Stimulated activated CD4-positive, alpha-beta T cell treated with anti-CD3 and anti-CD28 coated beads, Interleukin-4, amount 100 ng/mL, for 48 hours (primary cell): Measurements from ENCODE around the gene TJP2.
"Not testable (repeated sequence)": the region's sequence is repeated elsewhere in the genome, so short reads cannot be mapped to it uniquely, and the experiment has no call there.

Source experiments
- DNase-seq, 2 donors: peaks; one replicate each; pipeline ENCODE4 v3.0.0-alpha.2; 2020; ENCODE audit warnings: low read depth in 2 of 2

TJP2 gene

DNA sequence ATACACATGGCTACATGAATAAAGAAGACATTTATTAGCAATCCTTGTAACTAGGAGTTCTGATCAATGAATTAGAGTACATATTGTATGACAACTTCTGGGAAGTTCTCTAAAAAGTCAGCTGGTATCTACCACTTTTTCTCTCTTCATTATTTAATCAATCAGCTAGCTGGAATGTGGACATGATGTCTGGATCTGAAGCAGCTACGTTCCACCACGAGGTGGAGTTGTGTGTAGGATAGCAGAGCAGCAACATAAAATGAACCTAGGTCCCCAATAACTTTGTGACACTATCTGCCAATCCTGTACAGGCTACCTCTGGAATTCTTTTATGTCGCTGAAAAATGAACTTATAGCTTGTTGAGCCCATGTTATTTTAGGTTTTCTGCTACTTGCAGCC lies 118.0 kb downstream of the TJP2 start:
- no peak for DNase-seq

GRCh38 chr9:69293156-69293555 lies 119.1 kb downstream of the TJP2 start:
- DNase-seq, result no peak

- DNase-seq, result no peak
Measured at GRCh38 chr9:69295872-69296552, 121.9 kb downstream of the TJP2 start.

DNA sequence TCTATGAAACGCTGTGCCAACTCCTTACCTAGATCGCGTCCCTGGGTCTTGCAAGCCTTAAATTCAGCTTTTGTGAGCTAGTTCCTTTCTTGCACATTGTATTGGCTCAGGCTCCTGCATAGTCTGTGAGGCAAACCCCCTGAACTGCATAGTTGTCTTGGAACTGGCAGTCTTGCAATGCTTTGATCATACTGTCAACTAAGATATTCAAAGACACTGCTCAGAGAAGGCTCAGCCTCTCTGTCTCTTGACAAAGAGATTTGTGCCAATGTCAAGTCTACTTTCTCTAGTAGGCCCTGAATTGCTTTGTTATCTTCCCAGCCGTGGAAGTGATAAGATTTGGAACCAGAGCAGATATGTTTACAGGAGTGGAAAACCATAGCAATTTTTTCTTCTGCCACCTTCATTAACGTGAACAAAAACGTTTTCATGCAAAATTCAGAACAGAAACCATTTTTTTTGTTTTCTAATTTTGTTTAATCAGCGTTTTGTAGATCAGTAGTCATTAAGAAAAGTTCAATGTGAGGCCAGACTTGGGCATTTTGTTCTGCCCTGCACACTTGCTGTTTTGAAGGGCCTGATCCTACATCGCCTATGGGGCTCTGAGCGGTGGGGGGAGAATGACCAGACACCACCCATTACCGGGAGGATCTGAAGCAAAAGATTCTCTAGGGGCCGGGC lies 123.4 kb downstream of the TJP2 start:
- no peak for DNase-seq

- no peak for DNase-seq
Measured at GRCh38 chr9:69299315-69299714, 125.2 kb downstream of the TJP2 start.

DNA sequence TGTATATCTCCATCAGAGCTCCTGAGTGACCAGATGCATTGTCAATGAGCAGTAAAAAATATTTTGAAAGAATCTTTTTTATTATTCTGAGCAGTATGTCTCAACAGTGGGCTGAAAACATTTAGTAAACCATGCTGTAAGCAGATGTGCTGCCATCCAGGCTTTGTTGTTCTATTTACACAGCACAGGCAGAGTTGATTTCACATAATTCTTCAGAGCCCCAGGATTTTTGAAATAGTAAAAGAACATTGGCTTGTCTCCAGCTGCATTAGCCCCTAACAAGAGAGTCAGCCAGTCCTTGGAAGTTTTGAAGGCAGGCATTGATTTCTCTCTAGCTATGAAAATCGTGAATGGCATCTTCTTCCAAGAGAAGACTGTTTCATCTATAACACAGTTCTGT lies 125.7 kb downstream of the TJP2 start:
- no peak for DNase-seq

DNA sequence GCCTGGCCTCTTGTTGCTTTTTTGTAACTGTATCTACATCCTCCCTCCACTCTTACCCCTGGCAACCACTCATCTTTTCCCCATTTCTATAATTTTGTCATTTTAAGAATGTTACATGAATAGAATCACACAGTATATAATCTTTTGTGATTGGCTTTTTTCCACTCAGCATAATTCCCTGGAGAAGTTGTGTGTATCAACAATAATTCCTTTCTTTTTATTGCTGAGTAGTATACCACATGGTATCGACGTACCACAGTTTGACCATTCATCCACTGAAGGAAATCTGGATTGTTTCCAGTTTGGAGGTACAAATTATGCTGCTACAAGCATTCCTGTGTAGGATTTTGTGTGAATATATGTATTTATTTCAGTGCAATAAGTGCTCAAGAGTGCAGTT lies 129.3 kb downstream of the TJP2 start:
- no peak for DNase-seq

DNA sequence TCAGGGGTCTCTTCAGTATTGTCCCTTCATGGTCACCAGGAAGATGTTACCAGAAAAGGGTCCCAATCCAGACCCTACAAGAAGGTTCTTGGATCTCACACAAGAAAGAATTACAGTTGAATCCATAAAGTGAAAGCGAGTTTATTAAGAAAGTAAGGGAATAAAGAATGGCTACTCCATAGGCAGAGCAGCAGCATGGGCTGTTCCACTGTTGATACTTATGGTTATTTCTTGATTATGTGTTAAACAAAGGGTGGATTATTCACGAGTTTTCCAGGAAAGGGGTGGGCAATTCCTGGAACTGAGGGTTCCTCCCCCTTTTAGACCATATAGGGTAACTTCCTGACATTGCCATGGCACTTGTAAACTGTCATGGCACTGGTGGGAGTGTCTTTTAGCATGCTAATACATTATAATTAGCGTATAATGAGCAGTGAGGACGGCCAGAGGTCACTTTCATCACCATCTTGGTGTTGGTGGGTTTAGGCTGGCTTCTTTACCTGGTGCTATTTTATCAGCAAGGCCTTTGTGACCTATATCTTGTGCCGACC lies 132.9 kb downstream of the TJP2 start:
- DNase-seq, result not testable (repeated sequence)

DNA sequence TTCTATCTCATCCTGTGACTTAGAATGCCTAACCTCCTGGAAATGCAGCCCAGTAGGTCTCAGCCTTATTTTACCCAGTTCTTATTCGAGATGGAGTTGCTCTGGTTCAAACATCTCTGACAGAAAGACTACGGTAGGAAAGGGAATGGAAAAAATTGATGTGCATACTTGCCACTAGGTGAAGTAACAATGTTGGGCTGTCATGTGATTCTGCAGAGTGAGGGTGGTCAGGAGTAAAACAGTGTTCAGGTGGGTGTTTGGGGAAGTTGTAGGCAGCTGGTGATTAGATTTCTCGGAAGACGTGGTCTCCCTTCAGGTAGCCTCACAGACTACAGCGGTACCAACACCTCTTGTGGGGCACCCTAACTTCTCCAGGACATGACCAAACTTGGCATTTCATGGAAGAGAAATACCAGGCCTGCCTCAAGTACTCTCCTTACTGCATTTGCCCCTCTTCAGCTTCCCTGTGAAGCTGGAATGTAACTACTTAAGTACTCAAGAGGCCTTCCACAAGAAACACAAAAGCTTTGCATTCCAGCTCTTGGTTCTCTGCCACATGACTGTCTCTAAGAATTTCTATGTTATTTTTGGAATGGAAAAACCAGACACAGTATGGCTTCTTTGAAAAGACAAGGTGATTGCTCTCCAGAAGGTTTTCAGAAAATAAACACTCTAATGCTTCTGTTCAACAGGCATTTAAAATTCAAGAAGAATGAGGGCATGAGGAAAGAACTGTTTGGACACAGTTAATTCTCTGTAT lies 133.5 kb downstream of the TJP2 start:
- DNase-seq, result no peak

GRCh38 chr9:69308206-69308931 lies 134.3 kb downstream of the TJP2 start:
- DNase-seq, result no peak

DNA sequence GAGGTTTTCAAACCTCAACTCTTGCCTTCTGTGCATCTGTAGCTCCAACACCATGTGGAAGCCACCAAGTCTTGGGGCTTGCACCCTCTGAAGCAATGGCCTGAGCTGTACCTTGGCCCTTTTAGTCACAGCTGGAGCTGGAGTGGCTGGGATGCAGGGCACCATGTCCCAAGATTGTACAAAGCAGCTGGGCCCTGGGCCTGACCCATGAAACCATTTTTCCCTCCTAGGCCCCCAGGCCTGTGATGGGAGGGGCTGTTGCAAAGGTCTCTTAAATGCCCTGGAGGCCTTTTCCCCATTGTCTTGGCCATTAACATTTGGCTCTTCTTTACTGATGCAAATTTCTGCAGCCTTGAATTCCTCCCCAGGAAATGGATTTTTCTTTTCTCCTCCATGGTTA lies 139.1 kb downstream of the TJP2 start:
- no peak for DNase-seq

DNA sequence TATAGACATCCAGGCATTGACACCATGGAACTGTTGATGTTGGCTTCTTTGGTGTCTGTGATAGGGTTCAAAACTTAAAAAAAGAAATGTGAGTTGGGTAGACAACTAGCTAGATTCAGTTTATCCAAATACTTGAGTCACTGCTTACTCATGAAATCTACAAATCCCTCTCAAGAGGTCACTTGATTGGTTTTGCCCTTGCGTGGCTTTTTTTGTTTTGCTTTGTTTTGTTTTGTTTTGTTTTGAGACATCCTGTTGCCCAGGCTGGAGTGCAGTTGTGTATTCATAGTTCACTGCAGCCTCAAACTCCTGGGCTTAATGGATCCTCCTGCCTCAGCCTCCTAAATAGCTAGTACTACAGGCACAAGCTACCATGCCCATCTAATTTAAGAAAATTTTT lies 140.5 kb downstream of the TJP2 start:
- DNase-seq, result no peak

DNA sequence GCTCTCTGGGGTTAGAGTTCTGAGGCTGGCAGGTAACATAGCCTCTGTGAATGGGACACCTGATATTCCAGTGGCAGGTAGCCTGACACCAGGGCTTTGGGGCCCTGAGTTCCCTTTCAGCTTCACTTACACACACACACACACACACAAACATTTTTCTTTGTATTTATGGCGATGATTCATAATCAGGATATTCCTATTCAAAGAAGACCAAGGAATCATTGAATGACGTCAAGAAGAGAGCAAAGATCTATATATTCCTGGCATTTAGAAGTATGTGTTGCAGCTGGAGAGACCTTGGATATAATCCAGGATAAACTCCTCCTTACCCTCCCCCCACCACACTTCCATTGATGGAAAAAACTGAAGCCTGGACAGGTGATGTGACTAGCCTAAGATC lies 143.0 kb downstream of the TJP2 start:
- DNase-seq, result no peak

DNA sequence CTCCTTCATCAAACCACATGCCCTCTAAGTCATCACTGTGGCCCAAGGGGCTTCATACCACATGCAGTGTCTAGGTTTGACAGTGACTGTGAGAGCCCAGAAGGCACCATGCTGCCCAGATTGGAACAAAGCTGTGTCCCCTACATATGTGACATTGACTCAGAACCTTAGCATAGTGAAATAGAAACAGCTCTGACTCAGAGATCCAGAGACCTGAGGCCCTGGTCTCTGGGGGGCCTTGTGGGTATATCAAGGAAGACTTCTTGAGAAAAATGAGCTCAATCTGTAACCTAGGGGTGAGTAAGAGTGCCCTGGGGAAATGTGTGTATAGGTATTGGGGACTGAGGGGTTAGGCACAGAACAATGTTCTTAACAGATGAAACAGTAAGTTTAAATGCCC lies 143.8 kb downstream of the TJP2 start:
- peak; percentile 15 to 28 for DNase-seq

DNA sequence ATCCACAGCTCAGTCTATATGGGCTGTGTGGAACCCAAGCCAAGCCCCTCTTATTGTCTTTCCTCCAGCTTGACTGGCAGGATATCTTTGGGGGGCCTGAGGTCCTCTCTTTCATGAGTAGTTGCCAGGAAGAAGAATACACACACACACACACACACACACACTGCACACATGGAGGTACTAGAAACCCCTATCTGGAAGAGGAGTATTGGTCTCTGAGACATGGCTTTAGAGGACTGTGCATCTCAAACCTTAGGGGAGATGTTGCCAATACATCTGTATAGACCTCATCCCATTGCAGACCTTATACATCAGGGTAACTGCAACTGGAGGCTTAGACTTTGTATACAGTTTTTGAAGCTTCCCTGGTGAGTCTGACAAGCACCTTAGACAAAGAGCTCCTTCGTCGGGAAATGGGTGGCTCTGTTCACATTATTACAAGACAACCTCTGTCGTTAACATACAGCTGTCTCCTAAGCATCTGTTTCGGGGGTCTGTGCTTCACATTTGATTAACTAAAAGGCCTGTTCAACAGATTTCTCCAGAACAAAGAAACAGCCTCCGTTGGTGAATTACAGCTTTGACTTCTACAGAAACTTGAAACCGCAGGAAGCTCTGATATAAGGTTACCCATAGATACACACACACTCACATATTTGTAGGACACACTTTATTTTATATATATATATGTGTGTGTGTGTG lies 145.4 kb downstream of the TJP2 start:
- no peak for DNase-seq

DNA sequence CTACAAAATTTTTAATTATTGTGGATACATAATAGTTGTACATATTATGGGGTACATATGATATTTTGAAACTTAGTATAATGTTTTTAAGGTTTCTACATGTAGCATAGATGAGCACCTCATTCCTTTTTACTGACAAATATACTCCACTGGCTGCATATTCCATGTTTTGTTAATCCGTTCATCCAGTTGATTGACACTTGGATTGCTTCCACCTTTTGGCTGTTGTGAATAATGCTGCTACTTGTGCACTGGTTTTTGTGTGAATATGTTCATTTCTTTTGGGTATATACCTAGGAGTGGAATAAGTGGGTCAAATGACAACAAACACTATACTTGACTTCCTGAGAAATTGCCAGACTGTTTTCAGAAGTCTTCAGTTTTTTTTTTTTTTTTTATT lies 148.2 kb downstream of the TJP2 start:
- no peak for DNase-seq

DNA sequence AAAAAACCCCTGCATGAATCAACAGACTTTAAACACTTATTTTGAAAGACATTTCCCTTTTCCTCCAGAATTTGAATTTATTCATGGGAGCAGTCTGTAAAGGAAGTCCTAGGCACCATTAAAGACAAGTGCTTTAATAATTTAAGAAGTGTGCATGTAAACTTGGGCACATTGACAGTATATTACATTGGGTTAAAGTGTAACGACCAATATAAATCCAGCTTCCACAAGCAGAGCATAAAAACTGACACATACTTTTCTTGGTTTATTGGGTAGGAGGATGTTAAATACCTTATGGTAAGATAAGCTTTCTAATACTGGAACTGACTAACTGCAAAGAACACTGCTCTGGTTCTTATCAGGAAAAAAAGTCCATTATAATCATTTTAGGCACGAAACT lies 149.8 kb downstream of the TJP2 start:
- no peak for DNase-seq
